Body of pancreas (tissue), 4 donors: ENCODE measurements around the gene KLF12.

Experiments used
- CTCF ChIP-seq, 7 experiments: fragments of 450-650 bp in 4 of 7; fragments of 200-600 bp in 3 of 7; sonication (generic) in 3 of 7; IDR thresholded peaks; one replicate each; pipeline ENCODE4 v1.5.1; 2016 to 2019; ENCODE audit warnings: antibody characterized with exemption in 7 of 7
- POLR2A ChIP-seq, 3 donors: fragments of 450-650 bp; IDR thresholded peaks; one replicate each; pipeline ENCODE4 v1.6.1; 2016; ENCODE audit warnings: antibody characterized with exemption in 3 of 3, mild to moderate bottlenecking in 2 of 3

GRCh38 chr13:74169676-74170075, 35.5 kb upstream of the KLF12 start:
- TF ChIP-seq CTCF (IDR thresholded peaks at IDR 0.05) (no peak), POLR2A (IDR thresholded peaks at IDR 0.05) (no peak)
